Retinal pigment epithelial cell (primary cell): Measurements from ENCODE around the gene CLTC.

Experiments
- DNase-seq: peaks from one replicate; pipeline ENCODE4 v3.0.0-alpha.2; 2010; ENCODE audit warnings: low read depth
- H3K4me3 ChIP-seq: 2 replicates; pipeline ENCODE4 v1.5.1; 2011; ENCODE audit warnings: mild to moderate bottlenecking, low read length, control low read depth, moderate library complexity
- TF ChIP-seq, protein P1 (sequence below): conservative IDR thresholded peaks from 2 replicates; pipeline ENCODE4 v1.5.1; 2011; ENCODE audit warnings: low read depth, low read length, control low read depth, inconsistent platforms

Gene CLTC

GRCh38 chr17:59694344-59694743 is 74.6 kb downstream of the CLTC start:
- H3K4me3 ChIP-seq, result no peak overlapping the region
- TF ChIP-seq, protein P1, sequence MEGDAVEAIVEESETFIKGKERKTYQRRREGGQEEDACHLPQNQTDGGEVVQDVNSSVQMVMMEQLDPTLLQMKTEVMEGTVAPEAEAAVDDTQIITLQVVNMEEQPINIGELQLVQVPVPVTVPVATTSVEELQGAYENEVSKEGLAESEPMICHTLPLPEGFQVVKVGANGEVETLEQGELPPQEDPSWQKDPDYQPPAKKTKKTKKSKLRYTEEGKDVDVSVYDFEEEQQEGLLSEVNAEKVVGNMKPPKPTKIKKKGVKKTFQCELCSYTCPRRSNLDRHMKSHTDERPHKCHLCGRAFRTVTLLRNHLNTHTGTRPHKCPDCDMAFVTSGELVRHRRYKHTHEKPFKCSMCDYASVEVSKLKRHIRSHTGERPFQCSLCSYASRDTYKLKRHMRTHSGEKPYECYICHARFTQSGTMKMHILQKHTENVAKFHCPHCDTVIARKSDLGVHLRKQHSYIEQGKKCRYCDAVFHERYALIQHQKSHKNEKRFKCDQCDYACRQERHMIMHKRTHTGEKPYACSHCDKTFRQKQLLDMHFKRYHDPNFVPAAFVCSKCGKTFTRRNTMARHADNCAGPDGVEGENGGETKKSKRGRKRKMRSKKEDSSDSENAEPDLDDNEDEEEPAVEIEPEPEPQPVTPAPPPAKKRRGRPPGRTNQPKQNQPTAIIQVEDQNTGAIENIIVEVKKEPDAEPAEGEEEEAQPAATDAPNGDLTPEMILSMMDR, result no peak
- no peak for DNase-seq

- TF ChIP-seq, protein P1, result no peak
- H3K4me3 ChIP-seq, result no peak overlapping the region
- no peak for DNase-seq
Observed at GRCh38 chr17:59695945-59696681, 76.4 kb downstream of the CLTC start.

DNA sequence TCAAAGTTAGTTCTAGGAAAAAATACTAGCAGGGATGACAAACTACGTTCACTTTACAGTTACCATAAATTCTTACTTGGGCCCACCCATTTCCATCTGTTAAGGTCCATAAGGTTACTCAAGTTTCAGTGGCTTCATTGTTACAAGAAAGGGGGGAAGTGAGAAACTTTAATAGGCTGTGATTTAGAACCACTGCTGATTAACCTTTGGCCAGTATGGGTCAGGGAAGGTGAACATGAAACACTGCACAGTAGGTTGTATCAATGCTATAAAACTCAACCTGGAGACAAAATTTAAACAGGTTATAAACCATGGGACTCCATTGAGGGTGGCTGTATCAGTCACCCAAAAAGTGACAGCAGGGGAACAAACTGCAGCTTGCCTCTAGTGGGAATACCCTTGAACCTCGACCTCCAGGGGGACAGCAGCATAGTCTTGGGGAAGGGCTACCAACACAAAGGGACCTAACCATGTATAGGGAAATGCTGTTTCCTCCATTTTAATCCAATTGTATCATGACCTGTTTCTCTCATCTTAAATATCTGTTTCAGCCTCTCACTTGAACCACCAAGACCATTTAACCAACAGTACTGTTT is 77.1 kb downstream of the CLTC start:
- TF ChIP-seq, protein P1, result no peak
- H3K4me3 ChIP-seq, result no peak overlapping the region
- DNase-seq, result no peak

DNA sequence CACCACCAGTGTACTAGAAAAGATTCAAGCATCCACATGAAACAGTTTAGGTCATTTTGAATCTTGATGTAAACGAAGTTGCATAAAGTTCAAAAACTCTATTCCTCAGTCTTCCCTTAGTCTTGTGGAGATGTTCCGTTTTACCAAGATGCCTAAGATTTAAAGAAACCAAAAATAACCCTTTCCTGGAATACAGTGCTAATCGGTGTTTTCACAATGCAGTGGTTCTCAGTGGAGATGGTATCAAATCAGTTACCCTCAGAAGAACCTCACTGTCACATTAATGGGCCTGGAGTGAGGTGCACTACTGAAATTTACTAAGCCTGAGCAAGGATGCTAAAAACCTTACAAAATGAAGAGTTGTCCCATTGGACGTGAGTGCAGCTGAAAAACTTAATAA is 78.4 kb downstream of the CLTC start:
- no peak for DNase-seq
- TF ChIP-seq, protein P1, result no peak
- no peak overlapping the region for H3K4me3 ChIP-seq

GRCh38 chr17:59699218-59699617 is 79.5 kb downstream of the CLTC start:
- TF ChIP-seq, protein P1, result no peak
- no peak for DNase-seq
- H3K4me3 ChIP-seq, result no peak overlapping the region

DNA sequence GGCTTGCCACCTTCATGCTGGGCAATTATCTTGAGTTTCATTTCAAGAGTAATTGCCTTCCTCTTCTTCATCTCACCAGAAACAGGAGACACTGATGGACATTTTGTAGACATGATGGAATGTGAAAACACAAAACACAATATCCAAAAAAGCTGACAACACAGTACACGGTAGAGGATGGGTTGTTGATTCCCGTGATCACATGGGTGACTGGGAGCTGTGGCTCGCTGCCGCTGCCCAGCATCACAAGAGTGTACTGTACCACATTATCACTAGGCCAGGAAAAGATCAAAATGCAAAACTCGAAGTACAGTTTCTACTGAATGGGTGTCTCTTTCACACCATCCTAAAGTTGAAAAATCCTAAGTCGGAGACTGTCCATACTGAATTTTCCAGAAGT is 80.1 kb downstream of the CLTC start:
- DNase-seq, result no peak
- TF ChIP-seq, protein P1, result no peak
- H3K4me3 ChIP-seq, result no peak overlapping the region

- TF ChIP-seq, protein P1, result no peak
- DNase-seq, result no peak
- no peak overlapping the region for H3K4me3 ChIP-seq
Observed at GRCh38 chr17:59702304-59702703, 82.6 kb downstream of the CLTC start.
